ENCODE results near the gene ARPC1A. TPM values are rescaled to one million over a fixed set of nuclear protein-coding genes. Genes with fewer than 3 reads are reported as not detected.

The ARPC1A gene
- total RNA-seq, 1 experiment from 2014 or later: 149 TPM

DNA sequence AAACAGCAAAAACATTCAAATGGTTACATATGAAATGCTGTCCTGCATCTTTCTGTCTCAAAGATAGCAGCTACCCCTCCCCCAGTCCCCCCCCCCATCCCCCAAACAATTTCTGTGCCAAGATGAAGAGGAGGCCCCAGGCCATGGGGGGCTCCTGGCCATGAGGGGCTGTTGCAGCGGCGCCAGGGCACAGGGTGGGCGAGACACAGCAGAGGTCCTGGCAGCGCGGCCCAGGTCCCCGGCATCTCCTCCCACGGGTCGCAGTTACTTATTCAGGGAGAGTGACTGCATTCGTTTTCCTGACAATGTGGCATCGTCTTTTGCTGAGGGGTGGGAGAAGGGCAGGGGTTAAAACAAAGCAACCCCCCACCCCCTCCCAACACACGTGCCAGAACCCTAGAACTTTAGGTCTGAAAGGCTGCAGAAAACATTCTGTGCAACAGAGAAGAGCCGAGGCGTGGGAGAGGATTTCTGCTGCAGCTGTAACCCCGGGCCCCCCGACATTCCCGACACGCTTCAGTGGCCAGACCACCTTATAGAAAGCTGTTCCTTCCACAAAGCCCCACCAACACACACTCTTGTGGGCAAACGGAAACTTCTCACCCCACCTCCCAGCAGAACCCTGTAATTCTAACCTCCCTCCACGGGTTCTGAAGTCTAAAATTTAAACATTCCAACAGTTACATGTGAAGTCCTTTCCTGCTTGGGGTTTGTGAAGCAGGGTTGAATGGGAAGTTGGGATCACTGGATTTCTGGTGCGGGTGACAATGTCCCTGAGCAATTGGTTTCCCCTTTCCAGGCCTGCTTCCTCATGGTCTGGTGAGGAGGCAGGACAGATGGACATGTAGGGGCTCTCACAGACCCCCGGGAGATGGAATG lies 71.0 kb downstream of the ARPC1A start:
- no peak overlapping the region for H3K27ac Mint-ChIP-seq (ENCODE audit: low read depth, unreplicated experiment)
- H3K9me3 Mint-ChIP-seq (ENCODE audit: unreplicated experiment): no peaks in the 10 kb centered on the region
- ChIA-PET CTCF (no interaction called here), POLR2A (interaction anchor here (1.2 kb wide), 1 partner anchor 19 kb away, joined by 3 read pairs; no protein-coding TSS in a partner anchor)
- H3K36me3 Mint-ChIP-seq (ENCODE audit: insufficient read depth, unreplicated experiment): peaks cover 96% of the 10 kb centered on the region
- TF ChIP-seq, protein P1, sequence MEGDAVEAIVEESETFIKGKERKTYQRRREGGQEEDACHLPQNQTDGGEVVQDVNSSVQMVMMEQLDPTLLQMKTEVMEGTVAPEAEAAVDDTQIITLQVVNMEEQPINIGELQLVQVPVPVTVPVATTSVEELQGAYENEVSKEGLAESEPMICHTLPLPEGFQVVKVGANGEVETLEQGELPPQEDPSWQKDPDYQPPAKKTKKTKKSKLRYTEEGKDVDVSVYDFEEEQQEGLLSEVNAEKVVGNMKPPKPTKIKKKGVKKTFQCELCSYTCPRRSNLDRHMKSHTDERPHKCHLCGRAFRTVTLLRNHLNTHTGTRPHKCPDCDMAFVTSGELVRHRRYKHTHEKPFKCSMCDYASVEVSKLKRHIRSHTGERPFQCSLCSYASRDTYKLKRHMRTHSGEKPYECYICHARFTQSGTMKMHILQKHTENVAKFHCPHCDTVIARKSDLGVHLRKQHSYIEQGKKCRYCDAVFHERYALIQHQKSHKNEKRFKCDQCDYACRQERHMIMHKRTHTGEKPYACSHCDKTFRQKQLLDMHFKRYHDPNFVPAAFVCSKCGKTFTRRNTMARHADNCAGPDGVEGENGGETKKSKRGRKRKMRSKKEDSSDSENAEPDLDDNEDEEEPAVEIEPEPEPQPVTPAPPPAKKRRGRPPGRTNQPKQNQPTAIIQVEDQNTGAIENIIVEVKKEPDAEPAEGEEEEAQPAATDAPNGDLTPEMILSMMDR (IDR thresholded peaks at IDR 0.05; ENCODE audit: unreplicated experiment): no peak
- H3K4me3 Mint-ChIP-seq (ENCODE audit: unreplicated experiment): no peak overlapping the region
- intact Hi-C loops (cut with micrococcal nuclease): no loop called here
- DNase-seq (ENCODE audit: unreplicated experiment): no peak
- no peaks in the 10 kb centered on the region for H3K27me3 Mint-ChIP-seq (ENCODE audit: insufficient read depth, unreplicated experiment)
- H3K4me1 Mint-ChIP-seq (ENCODE audit: insufficient read depth, unreplicated experiment): no peaks in the 10 kb centered on the region
- BruUV-seq (replicated peaks): no TSS peak

GRCh38 chr7:99397297-99397983 lies 71.7 kb downstream of the ARPC1A start:
- Mint-ChIP-seq H3K4me1 (ENCODE audit: insufficient read depth, unreplicated experiment) (no peaks in the 10 kb centered on the region), H3K27me3 (ENCODE audit: insufficient read depth, unreplicated experiment) (no peaks in the 10 kb centered on the region), H3K4me3 (ENCODE audit: unreplicated experiment) (no peak overlapping the region), H3K36me3 (ENCODE audit: insufficient read depth, unreplicated experiment) (peaks cover 96% of the 10 kb centered on the region), H3K9me3 (ENCODE audit: unreplicated experiment) (no peaks in the 10 kb centered on the region), H3K27ac (ENCODE audit: low read depth, unreplicated experiment) (no peak overlapping the region)
- intact Hi-C loops (cut with micrococcal nuclease): no loop called here
- CTCF ChIA-PET: no interaction called here
- TF ChIP-seq, protein P1 (IDR thresholded peaks at IDR 0.05; ENCODE audit: unreplicated experiment): no peak
- DNase-seq (ENCODE audit: unreplicated experiment): no peak
- POLR2A ChIA-PET: no interaction called here
- BruUV-seq (replicated peaks): no TSS peak

DNA sequence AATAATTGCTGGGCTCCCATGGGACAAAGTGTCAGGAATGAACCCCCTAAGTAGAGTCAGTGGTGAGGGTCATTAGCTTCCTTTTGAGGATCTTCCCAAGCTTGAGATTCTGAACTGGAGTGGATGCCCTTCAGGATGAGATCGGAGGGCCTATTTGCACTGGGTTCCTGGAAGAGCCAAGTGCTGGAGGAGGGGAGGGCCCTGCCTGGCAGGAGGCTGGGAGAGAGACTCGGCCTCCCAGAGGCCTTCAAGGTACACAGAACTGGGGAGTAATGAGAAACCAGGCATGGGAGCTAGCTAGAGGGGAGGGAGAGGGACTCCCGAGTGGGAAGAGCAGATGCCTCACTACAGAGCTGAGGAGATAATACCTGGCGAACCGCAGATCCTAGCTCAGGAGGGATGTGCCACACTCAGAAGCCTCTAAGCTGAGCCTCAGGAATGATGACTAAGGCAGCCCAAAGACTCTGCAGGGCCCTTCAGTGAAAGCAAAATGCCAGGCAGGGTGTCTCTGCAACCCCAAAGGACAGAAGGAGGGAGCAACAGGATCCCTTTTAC lies 73.3 kb downstream of the ARPC1A start:
- peaks cover 100% of the 10 kb centered on the region for H3K36me3 Mint-ChIP-seq (ENCODE audit: insufficient read depth, unreplicated experiment)
- ChIA-PET POLR2A (interaction anchor here (0.6 to 3.5 kb wide), 2 partner anchors 9 to 34 kb away, joined by 3 to 31 read pairs; partner anchors contain the start of genes BUD31 and PDAP1), CTCF (interaction anchor here (1.6 kb wide), 1 partner anchor 8 kb away, joined by 6 read pairs; no protein-coding TSS in a partner anchor)
- BruUV-seq (replicated peaks): no TSS peak
- H3K27ac Mint-ChIP-seq (ENCODE audit: low read depth, unreplicated experiment): peak overlapping the region; percentile 29
- H3K9me3 Mint-ChIP-seq (ENCODE audit: unreplicated experiment): no peaks in the 10 kb centered on the region
- TF ChIP-seq, protein P1 (IDR thresholded peaks at IDR 0.05; ENCODE audit: unreplicated experiment): no peak
- intact Hi-C loops (cut with micrococcal nuclease): no loop called here
- H3K4me3 Mint-ChIP-seq (ENCODE audit: unreplicated experiment): no peak overlapping the region
- H3K27me3 Mint-ChIP-seq (ENCODE audit: insufficient read depth, unreplicated experiment): no peaks in the 10 kb centered on the region
- peaks cover 2% of the 10 kb centered on the region for H3K4me1 Mint-ChIP-seq (ENCODE audit: insufficient read depth, unreplicated experiment)
- no peak for DNase-seq (ENCODE audit: unreplicated experiment)

DNA sequence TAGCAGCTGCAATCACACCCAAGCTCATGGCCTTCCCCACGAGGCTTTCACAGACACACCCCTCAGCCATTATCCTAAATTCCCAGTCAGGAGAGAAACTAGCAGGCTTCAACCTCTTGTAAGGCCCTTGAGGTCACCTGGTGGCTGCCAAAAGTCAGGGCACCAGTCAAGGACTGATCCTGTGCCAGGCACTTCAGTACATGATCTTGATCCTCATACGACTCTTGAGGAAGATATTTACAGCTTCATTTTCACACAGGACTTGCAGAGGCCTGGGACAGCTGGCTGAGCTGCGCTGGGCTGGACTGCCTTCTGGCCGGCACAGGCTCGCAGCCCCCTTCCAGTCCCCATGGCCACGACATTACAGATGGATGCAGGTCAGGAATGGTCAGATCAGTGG lies 73.9 kb downstream of the ARPC1A start:
- no TSS peak for BruUV-seq (replicated peaks)
- POLR2A ChIA-PET: interaction anchor here (0.6 to 3.5 kb wide), 4 partner anchors 9 to 952 kb away, joined by 3 to 31 read pairs (median 3); partner anchors contain the start of genes BUD31, CYP3A43 and PDAP1
- H3K4me3 Mint-ChIP-seq (ENCODE audit: unreplicated experiment): no peak overlapping the region
- peaks cover 100% of the 10 kb centered on the region for H3K36me3 Mint-ChIP-seq (ENCODE audit: insufficient read depth, unreplicated experiment)
- CTCF ChIA-PET: interaction anchor here (0.6 to 1.6 kb wide), 2 partner anchors 8 to 212 kb away, joined by 4 to 6 read pairs; no protein-coding TSS in a partner anchor
- TF ChIP-seq, protein P1 (IDR thresholded peaks at IDR 0.05; ENCODE audit: unreplicated experiment): no peak
- peak overlapping the region; percentile 29 for H3K27ac Mint-ChIP-seq (ENCODE audit: low read depth, unreplicated experiment)
- intact Hi-C loops (cut with micrococcal nuclease): no loop called here
- no peaks in the 10 kb centered on the region for H3K27me3 Mint-ChIP-seq (ENCODE audit: insufficient read depth, unreplicated experiment)
- H3K4me1 Mint-ChIP-seq (ENCODE audit: insufficient read depth, unreplicated experiment): peaks cover 8% of the 10 kb centered on the region
- no peak for DNase-seq (ENCODE audit: unreplicated experiment)
- no peaks in the 10 kb centered on the region for H3K9me3 Mint-ChIP-seq (ENCODE audit: unreplicated experiment)
